ENCODE results near the gene CSF1R.

CSF1R gene

GRCh38 chr5:150085950-150086715, at the start of gene CSF1R:
Gene CSF1R, minus strand, starts transcription at chr5:150086554. Its CDS starts 127 bp downstream, at chr5:150086427.
- Histone ChIP-seq H3K27ac (peak within 1 kb of the TSS in 12 of 21 experiments; percentile 11 to 82 (median 46)), H3K4me3 (peak within 1 kb of the TSS; percentile 2 to 28 (median 24))

DNA sequence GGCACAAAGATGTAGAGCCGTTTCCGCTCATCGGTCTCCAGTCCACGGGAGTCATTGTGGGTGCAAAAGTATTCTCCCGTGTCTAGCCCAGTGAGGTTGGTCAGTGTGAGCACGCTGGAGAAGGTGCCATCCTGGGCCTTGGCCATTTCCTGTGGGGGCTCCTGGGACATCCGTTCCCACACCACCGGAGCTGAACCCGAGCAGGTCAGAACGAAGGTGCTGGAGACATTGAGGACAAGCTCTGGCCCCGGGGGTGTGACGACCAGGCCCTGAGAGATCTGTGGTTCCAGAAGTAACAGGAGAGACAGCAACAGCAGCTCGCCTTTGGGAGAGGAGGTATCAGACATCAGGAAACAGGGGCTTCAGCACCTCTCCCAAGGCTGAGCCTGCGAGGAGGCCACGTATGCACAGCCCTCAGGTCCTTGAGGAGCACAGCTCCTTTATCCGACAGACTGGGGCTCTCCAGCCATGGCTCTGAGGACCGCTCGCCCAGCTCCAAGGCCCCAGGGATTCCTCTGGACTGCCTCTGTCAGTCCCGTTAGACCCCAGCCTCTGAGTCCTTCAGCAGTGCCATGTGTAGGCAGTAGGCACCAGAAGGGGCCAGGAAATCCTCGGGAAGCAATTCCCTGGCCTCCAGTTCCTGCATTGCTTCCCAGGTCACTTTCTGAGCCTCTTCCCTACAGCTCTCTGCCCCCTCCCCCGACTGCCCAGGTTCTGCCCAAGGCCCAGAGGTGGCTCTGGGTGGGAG, 49.4 kb upstream of the CSF1R start:
- Histone ChIP-seq H3K4me3 (no peak overlapping the region), H3K27ac (peak overlapping the region in 10 of 21 experiments; percentile 9 to 65 (median 40))

GRCh38 chr5:150134198-150134588, 47.8 kb upstream of the CSF1R start:
- peak overlapping the region in 1 of 21 experiments; percentile 17 for H3K27ac ChIP-seq
- no peak overlapping the region for H3K4me3 ChIP-seq

DNA sequence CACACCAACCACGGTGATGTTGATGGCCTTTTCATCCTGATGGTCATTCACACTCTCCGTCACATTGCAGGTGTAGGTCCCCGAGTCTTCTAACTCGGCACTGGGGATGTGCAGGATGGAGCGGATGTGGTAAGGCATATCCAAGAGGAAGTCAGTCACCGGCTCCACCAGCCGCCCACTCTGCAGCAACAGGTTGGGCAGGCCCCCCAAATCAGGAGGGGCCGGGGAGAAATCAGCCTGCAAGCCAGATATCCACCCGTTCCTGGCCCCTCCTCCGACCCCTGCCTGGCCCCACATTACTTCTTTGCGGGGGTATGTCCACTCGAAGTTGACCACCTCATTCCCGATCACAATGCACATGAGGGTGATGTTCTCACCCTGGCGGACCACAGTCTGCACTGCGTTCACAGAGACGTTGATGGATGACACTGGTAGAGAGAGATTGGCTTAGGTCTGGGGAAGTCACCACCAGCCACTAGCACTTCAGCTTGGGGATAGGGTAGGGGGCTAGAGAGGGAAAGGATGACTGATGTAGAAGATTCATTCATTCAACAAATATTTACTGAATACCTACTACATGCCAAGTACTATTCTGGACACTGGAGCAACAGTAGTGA, 47.3 kb upstream of the CSF1R start:
- H3K27ac ChIP-seq, result peak overlapping the region in 1 of 21 experiments; percentile 21
- no peak overlapping the region for H3K4me3 ChIP-seq

DNA sequence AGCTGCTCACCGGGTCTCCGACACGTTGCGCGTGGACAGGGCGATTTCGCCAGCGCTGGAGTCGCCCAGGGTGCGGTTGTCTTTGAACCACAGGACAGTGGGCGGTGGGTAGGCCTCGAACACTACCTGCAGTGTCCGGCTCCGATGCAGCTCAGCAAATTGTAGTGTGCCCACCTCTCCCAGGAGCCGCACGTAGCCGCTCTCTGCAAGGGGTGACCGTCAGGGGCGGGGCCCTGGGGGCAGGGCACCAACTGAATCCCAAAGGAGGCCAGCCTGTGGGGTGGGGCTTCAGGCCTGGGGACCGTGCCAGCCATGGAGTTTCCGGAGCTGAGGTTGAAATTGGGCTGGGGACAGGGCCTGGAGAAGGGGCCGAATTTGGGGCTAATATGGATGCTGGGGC, 46.4 kb upstream of the CSF1R start:
- H3K4me3 ChIP-seq, result no peak overlapping the region
- H3K27ac ChIP-seq, result peak overlapping the region in 4 of 21 experiments; percentile 24 to 65 (median 46)

GRCh38 chr5:150131978-150132694, 45.8 kb upstream of the CSF1R start:
- peak overlapping the region in 5 of 21 experiments; percentile 10 to 65 (median 24) for H3K27ac ChIP-seq
- H3K4me3 ChIP-seq, result no peak overlapping the region

DNA sequence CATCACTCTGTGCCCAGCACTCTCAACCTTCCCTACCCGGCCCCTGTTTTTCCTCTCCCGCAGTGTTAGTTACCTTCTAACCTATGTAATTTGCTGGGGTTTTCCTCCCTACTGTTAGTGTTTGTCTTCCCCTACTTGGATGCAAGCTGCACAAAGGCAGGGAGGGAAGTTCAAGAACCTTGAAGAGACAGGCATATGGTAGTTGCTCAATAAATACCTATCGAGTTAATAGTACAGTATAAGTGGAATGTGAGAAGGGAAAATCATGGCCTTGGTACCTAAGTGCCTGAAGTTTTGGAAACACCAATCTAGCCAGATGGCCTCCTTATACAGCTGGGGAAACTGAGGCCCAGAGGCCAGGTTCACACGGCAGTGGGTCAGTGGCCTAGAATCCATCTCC, 45.1 kb upstream of the CSF1R start:
- peak overlapping the region in 5 of 21 experiments; percentile 7 to 25 (median 23) for H3K27ac ChIP-seq
- H3K4me3 ChIP-seq, result no peak overlapping the region

- H3K27ac ChIP-seq, result peak overlapping the region in 2 of 21 experiments; percentile 14 to 25
Measured at GRCh38 chr5:150130493-150130922, 44.2 kb upstream of the CSF1R start.

GRCh38 chr5:150129813-150130492, 43.6 kb upstream of the CSF1R start:
- Histone ChIP-seq H3K27ac (peak overlapping the region in 4 of 21 experiments; percentile 8 to 39 (median 26)), H3K4me3 (peak overlapping the region in 1 of 7 experiments; percentile 10)

More at GRCh38 chr5:150130493-150130922, 44.2 kb upstream of the CSF1R start:
- no peak overlapping the region for H3K4me3 ChIP-seq

GRCh38 chr5:150129454-150129812, 43.1 kb upstream of the CSF1R start:
- no peak overlapping the region for H3K4me3 ChIP-seq

GRCh38 chr5:150126921-150127265, 40.5 kb upstream of the CSF1R start:
- Histone ChIP-seq H3K27ac (peak overlapping the region in 1 of 21 experiments; percentile 21), H3K4me3 (no peak overlapping the region)

More at GRCh38 chr5:150129454-150129812, 43.1 kb upstream of the CSF1R start:
- peak overlapping the region in 2 of 21 experiments; percentile 8 to 39 for H3K27ac ChIP-seq

DNA sequence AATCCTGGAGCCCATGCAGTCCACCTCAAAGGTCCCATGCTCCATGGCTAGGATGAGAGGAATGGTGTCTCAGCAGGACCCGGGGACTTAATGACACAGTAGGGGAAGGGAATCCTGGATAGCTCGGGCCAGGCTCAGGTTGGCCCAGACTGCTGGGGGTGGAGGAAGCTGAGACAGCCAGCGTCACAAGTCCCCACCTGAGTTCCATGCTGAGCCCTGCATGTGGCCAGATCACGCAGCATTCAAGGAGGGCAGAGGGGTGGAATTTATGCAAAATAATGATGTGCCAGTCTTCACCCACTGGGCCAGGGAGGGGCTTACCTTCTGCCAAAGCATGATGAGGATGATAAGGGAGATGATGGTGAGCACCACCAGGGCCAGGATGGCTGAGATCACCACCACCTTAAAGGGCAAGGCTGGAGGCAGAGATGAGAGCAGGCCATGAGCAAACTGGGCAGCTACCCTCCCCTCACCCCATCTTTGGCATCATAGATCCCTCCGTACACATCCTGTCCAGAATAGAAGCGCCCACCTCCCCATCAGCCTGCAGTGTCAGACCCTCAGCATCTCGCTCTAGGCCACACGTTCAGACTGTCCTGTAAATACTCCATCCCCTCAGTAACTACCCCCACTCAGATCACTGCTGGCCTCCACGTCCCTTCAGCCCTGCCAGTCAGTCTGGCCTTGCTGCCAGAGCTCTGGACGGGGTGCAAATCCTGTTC, 40.0 kb upstream of the CSF1R start:
- no peak overlapping the region for H3K4me3 ChIP-seq
- H3K27ac ChIP-seq, result no peak overlapping the region

DNA sequence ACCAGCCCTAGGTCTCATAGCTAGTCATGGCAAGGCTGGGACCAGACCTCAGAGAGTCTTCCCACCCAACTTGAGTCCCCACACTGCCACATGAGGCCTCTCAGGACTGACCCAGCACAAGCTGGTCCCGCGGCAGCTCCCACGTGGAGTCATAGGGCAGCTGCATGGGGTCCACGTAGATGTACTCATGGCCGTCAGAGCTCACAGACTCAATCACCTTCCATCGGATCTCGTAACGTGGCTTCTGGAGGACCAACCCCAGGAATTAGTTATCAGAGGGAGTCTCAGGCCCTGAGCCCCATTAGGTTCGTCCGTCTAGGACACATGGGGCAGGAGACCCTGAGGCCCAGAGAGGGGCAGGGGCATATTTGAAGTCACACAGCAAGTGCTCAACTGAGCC, 39.0 kb upstream of the CSF1R start:
- H3K27ac ChIP-seq, result peak overlapping the region in 1 of 21 experiments; percentile 41
- no peak overlapping the region for H3K4me3 ChIP-seq

GRCh38 chr5:150124596-150124995, 38.2 kb upstream of the CSF1R start:
- H3K27ac ChIP-seq, result peak overlapping the region in 3 of 21 experiments; percentile 4 to 44 (median 38)

DNA sequence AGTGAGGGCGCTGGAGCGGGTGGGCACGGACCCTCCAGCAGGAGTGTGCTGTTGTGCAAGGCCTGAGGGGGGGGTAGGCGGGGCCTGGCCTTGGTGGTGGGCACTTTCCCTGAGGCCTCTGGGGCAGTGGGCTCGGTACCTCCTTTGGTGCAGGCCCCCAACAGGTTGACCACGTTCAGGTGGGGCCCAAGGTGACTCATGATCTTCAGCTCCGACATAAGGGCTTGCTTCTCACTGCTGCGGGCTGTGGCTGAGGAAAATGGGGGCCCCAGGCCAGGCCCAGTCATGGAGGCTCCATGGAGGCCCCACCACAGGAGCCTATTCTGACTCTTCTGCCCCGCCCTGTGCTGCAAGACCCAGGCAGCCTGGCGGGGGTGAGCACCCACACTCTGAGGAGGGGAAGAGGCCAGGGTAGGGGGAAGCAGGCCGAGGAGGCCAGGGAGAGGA, 37.8 kb upstream of the CSF1R start:
- Histone ChIP-seq H3K4me3 (no peak overlapping the region), H3K27ac (peak overlapping the region in 5 of 21 experiments; percentile 4 to 49 (median 38))

More at GRCh38 chr5:150124596-150124995, 38.2 kb upstream of the CSF1R start:
- H3K4me3 ChIP-seq, result no peak overlapping the region

DNA sequence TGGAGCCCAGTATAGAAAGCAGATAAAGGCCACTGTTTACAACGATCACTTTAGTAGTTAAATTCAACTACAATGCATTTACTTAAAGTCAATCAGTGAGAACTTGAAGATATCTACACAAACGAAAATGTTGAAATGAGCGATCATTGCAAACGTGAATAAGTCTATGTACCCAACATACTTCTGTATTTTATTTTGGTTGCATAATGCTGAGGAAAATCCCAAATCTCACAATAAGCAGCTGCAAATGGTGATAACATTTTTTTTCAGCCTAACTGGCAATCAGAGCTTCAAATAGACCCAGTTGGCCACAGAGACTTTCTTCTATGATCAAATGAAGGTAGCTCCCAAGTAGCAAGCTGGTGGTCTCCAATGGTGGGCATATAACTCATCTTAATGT, 37.2 kb upstream of the CSF1R start:
- Histone ChIP-seq H3K4me3 (no peak overlapping the region), H3K27ac (peak overlapping the region in 2 of 21 experiments; percentile 23 to 49)

DNA sequence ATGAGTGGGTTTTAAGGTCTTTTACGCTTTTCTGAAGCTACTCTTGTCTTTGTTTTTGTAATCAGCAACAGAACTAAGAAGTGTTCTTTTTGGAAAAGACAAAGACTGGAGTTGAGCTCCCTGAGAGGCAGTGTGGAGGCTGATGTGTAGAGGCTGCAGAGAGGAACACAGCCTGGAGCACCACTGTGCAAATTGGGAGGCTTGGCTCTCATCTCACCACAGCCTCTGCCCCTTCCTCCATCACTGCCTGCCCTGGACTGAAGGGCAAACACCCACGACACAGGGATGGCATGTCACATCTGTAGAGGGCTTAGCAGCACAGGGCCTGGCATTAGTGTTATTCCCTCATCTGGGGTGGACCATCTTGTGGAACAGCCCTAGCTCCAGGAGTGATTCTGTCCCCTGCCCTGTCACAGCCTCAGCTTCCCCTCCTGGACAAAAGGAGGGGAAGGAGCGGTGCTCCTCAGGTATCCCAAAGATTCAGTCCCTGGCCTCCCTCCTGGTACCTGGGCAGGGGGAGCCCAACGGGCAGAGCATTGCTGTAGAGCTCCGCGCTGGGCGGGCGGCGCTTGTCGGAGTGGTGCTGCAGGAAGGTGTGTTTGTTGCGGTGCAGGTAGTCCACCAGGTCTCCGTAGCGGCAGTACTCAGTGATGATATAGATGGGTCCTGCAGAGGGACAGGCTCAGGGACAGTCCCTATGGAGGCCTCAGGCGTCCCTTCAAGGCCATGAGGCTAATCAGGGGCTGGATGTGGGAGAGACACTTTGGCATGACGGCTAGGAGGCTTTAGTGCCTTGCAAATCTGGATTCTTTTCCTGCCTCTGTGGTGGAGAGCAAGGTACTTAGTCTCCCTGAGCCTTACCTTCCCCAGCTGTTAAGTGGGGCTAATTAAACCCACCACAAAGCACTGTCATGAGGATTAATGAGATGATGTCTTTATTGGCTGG, 36.5 kb upstream of the CSF1R start:
- no peak overlapping the region for H3K4me3 ChIP-seq
- peak overlapping the region in 2 of 21 experiments; percentile 10 to 28 for H3K27ac ChIP-seq
